ENCODE results near the gene MBD1.

- TF ChIP-seq HDAC6 (IDR thresholded peaks at IDR 0.05; ENCODE audit: low read depth, low read length) = no peak
- no peak for TF ChIP-seq CTCF (CRISPR knock-in tag; IDR thresholded peaks at IDR 0.05)
- TF ChIP-seq HDAC2 (CRISPR knock-in tag; IDR thresholded peaks at IDR 0.05) = no peak
- TF ChIP-seq SMC3 (IDR thresholded peaks at IDR 0.05; ENCODE audit: low read length) = no peak
These were observed 48.9 kb downstream of the MBD1 start for GRCh38 chr18:50232419-50232818.

Data from HepG2 (cell line).